Inferior parietal cortex (tissue), 1 donor: Measurements from ENCODE around the gene NKD1.

ENCODE experiments used
- DNase-seq: peaks from one replicate; pipeline ENCODE4 v3.0.0-alpha.2; 2016; ENCODE audit errors: extremely low spot score

Gene NKD1

DNA sequence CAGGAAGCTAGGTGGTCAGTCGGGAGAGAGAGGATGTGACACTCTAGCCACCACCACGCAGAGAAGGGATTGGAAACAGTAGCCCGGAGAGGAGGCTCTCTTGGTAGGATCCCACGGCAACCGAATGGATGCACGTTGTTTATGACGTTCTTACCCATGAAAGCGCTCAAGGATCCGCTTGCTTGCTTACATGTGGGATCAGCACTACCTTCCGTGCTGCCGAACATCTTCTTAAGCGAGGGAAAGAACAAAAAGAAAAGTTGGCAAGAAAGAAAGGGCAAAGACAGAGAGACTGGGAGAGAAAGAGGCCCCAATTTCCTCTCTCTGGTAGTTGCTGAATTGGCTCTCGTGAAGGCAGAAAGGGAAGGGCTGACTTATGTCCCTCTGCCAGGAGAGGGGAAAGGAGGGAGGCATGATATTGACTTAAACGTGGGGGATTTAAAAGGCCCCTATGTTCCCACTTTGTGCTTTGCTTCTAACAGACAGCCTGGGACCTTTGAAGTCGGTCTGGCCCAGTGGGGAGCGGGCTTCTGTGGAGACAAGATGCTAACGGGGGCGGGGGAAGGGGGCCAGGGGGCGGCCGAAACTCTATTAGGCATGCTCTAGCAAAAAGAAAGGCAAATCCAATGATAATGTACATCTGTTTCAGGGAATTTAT lies 97.5 kb downstream of the NKD1 start:
- no peak for DNase-seq

DNA sequence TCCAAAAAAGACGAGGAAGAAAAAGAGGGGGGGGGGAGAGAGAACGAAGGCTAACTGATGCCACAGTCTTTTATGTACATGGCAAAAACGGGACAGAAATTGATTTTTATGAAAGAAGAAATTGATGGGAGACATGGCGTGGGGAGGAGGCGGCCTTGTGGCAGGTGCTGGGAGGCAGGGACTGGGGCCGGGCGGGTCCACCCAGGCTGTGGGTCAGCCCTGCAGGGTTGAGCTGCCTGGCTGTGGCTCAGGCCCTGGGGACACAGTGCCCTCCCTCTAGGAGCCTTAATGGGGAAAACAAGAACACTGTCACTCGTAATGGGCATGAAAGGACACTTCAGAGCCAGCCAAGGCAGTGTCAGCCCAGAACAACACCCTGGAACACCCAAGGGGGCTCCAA lies 98.1 kb downstream of the NKD1 start:
- no peak for DNase-seq

DNA sequence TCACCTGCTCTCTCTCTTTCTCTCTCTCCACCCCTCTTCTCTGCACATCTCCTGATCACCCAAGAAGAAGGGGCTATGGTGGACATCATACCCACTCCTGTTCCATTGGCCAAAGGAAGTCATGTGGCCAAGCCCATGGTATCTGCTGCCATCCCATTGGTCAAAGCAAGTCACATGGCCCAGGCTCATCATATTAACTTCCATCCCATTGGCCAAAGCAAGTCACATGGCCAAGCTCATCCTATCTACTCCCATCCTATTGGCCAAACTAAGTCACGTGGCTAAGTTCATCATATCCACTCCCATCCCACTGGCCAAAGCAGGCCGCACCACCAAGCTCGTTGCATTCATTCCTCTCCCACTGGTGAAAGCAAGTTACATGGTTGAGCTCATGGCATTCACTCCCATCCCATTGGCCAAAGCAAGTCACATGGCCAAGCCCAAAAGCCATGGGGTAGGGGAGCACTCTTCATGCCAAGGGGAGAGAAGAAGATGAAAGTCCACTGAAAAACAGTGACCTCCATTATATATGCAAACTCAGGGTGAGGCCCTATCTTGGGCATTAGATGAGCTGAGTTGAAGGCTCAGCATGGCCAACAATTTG lies 103.7 kb downstream of the NKD1 start:
- no peak for DNase-seq

DNA sequence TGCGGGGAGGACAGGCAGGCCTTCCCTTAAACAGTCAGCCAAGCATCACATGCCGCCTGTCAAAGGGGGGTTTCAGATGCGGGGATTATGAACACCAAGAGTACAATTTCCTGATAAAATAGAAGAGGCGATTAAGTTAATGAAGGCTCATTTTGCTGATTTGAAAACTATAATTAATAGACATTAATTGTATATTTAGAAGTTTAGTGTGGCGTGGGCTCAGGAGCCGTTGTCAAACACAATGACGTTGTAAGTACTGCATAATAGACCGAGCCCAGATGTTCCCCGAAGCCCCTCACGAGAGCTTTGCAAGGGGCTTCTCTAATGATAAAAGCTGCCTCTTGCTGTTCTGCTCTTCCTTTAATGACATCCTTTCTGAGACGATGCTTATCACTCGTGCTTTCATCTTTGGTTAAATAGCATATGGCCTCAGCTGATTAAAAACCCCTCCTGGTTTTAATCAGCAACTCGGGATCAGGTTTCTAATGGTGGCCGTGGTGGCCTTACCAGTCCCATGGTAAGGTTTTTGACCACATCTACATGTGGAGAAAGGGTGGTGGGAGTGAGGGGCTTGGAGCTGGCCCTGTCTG lies 104.7 kb downstream of the NKD1 start:
- no peak for DNase-seq

DNA sequence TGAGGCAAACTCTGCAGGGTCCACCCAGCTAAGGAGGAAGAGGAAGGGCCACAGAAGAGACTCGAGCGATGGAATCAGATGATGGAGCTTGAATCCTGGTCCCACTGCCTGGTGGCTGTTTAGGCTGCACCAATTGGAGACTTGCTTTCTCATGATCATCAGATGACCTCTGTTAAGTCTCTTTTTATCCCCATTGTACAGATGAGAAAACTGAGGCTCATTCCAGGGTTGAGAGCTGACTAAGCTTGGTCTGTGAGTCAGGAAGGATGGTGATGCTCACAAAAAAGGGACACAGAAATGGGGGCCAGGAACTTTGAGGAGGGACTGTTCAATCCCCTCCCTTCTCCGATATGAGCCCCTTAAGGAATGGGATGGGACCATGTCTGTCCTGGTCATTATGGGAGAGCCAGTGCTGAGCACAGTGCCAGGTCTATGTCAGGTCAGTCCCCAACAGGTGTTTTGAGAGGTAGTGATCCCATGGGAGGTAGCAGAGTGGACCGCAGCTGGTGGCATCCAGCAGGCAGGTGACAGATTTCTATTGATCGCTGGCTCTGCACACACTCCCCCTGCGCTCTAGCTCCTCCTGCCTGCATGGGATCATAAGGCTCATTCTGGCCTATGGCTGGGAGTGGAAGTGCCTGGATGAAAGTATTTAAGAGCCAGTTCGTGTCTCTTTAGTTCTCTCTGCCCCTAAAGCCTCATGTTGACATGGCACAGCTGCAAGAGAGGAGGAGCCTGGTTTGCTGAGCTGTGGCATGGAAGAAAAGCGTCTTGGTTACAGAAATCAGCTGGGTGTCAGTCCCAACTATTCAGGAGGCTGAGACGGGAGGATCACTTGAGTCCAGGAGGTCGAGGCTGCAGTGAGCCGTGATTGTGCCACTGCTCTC lies 105.7 kb downstream of the NKD1 start:
- no peak for DNase-seq

DNA sequence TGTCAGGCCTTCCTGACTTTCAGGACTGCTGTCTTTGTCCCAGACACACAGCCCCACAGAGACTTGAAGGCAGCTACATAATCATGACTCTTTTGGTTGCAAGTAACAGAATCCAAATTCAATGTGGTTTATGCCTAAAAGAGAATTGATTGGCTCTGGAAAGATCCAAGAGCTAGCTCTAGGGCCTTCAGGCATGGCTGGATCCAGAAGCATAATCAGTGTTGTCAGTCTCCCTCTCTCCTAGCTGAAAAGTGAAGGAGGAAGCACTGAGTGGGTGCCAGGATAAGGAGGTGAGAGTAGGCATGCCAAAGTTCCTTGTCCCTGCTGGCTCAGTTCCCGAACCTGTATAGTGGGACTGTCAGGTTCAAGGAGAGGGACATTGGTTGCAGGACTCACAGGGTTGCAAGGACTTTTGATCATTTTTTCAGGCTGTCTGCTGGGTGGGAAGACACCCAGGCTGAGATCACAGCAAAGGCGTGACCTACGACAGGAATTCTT lies 107.4 kb downstream of the NKD1 start:
- DNase-seq: no peak

DNA sequence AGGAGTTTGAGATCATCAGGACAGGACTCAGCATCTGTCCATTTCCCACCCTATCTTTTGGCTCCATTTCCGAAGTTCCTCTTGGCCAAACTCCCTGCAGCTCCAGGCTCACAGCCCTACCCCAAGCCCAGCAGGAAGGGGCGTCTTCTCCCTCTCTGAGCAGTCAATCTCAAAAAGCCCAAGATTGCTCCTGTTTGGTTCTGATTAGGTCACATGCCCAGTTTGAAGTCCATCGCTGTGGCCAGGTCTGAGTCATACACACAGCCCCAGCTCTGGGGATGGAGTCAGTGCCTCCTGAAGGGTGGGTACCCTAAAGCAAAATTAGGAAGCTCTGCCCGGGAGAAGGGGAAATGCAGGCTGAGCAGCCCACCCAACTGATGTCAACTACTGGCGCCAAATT lies 109.0 kb downstream of the NKD1 start:
- no peak for DNase-seq

DNA sequence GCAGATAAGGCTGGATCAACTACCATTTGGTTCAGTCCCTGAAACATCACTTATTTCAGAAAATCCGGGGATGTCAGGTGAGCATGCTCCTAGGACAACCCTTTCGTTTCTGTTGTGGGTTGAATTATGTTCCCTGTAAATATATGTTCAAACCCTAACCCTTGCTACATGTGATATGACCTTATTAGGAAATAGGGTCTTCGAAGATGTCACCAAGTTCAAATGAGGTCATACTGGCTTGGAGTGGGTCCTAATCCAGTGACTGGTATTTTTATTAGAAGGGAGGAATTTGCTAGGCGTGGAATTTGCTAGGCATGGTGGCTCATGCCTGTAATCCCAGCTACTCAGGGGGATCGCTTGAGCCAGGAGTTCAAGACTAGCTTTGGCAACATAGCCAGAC lies 111.6 kb downstream of the NKD1 start:
- DNase-seq: no peak

DNA sequence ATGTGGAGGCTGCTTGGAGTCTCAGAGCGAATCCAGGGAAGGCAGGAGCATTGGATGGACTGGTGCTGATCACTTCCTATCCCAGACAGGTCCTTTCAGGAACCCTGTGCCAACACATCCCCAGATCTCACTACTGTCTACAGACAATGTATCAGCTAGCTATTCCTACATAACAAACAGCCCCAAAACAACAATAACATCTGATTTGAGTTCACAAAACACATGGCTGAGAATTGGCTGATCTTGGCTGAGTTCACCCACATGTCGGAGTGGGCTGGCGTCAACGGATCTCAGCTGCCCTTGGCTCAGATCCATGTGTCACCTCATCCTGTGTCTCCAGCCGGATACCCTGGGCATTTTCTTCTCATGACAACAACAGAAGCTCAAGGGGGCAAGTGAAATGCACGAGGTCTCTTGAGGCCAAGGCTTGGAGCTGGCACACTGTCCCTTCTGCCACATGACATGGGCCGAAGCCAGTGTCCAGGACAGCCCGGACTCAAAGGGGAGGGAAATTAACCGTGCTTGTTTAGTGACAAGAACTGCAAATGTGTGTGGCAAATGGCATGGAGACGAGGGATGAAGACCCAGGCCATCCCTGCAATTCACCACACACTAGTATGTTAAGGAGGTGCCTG lies 114.2 kb downstream of the NKD1 start:
- DNase-seq: no peak

DNA sequence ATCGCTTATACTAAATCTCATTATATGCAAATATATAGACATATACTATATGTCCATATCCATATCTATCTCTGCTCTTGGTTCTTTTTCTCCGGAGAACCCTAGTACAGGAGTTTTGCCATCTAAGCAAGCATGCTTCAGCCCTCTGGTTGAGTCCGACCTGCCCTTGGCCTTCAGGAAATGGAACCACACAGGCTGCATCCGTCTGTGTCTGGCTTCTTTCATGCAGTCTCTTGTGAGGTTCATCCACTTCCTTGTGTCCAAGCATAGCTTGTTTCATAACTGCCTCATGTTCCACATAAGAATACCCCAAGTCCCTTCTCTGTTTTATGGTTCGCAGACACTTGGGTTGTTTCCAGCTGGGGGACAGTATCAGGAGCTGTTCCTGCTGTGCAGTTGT lies 116.1 kb downstream of the NKD1 start:
- no peak for DNase-seq

DNA sequence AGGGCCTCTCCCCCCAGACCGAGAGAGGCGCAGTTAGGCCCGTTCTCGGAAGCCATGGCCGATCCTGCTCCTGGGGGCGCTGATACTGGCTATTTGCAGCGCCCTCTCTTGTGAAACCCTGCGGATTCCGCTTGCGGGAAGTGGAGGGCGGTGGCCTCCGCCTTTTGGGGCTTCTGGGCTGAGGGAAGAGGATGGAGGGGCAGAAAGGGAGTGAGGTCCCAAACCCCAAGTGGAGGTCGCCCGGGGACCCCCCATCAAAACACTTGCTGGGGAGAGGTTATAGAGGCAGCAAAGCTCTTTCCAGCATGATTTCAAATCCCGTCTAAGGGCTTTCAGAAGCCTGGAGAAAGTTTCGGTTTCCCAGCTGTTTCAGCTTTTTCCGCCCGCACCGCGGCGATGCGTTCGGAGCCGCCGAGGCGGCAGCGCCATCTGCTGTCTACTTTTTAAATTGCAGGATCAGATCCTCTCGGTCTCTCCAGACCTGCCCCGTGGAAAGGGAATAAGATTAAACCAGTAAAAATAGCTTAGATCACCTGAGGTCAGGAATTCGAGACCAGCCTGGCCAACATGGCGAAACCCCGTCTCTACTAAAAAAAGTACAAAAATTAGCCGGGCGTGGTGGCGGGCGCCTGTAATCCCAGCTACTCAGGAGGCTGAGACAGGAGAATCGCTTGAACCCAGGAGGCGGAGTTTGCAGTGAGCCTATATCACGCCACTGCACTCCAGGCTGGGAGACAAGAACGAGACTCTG lies 117.1 kb downstream of the NKD1 start:
- DNase-seq: peak; percentile 88

DNA sequence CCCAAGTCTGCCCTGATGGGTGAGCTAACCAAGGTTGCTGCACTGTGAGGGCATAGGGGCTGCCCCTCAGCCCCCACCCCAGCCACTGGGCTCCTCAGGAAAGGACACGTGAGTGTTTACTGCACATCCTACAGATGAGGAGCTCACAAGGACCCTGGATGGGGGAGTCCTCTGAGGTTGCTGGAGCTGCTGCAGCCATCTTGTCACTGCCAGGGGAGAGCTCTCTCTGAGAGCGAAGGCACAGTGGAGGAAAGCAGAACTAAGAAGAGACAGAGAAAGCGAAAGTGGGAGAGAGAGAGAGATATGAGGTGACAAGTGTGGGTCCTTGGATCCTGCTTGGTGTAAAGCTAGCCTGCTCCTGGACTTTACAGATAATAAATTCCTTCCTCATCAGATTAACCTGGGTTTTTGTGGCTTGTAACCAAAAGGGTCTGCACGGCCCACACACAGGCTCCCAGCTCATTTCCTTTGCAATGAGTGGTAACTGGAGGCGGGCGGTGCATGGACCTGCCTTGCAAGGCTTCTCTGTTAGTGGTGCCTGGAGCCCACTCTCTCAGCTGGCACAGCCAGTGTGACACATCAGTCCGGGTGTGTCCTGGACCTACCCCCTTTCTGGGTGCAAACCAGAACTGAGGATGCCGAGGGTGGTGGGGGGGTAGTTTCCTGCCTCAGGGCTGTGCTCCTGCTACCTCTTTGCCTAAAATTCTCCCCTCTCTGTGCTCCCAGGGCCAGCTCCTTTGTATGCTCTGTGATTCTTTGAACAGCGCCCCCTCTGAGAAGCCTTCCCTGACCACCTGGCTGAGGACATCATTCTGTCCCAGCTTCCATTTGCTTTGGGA lies 118.7 kb downstream of the NKD1 start:
- no peak for DNase-seq

DNA sequence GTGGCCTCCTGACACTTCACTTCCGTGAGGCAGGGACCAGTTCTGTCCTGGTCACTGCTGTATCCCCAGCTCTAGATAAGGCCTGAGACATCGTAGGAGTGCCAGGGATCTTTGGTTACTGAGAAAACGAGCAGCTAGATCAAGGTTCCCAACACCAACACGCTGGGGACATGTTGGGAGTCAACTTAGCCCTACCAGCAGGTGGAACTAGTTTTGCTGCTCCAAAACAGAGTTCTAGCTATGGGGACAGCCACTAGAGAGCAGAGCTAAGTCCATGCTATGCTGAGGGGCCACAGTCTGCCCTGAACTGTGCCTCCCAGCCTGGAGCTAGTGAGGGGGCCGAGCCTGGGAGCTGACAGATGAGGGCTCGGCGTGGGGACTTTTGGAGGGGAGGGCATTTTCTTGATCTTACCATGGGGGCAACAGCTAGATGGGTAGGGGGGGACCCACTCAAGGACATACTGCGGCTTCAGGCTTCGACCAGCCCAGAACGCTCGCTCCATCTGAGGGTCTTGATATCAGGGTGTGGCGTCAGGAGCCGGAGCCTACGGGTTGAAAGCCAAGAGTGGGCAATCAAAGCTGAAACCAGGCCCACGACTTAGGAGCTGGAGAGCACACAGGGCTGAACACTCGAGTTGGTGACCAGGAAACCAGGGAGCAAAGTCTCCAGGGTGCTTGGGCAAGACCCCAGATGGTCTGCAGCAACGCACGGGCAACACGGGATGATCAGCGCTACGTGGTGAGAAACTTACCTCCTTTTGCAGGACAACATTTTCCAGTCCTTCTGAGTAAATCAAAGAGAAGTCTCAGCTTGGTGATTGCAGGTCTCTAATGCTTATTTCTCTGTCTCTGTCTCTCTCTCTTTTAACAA lies 119.5 kb downstream of the NKD1 start:
- no peak for DNase-seq

DNA sequence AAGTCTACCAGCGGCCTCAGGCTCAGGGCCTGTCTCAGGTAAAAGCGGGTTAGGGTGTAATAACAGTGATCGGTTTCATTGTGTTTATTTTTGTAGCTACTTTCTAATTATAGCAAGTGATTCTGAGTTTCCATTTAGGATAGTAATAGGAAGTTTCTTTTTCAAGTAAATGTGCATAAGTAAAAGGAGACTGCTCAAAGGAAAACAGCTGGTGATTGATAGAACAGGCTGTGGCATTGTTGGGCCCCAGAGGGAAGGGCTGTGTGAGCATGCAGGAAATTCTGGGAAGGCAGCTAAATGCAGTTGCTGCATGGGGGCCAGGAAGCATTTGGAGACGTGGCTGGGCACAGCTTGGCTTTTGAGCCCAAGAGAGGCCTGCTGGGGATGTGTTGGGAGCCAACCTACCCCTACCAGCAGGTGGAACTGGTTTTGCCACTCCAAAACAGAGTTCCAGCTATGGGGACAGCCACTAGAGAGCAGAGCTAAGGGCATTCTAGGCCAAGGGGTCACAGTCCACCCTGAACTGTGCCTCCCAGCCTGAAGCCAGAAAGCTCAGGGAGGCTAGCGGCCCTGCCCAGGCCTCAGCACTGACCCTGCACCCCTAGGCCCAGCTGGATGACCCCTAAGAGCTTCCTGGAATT lies 120.3 kb downstream of the NKD1 start:
- no peak for DNase-seq

DNA sequence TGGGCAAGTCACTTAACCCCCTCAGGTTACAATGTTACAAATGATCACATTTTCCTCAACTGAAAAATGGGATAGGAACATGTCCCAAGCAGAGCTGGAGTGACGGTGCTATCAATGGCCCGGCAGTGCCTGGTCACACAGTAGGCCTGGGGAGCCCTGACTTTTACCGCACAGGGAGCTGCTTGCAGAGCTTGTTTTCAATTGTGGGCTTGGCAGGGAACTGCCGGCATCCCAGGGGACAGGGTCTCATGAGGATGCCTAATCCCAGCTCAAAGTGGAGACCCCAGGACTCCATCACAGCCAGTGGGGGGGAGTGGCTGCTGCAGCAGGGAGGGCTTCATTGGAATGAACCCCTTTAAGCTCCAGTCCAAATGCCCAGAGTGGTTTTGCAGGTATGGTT lies 121.5 kb downstream of the NKD1 start:
- DNase-seq: no peak

DNA sequence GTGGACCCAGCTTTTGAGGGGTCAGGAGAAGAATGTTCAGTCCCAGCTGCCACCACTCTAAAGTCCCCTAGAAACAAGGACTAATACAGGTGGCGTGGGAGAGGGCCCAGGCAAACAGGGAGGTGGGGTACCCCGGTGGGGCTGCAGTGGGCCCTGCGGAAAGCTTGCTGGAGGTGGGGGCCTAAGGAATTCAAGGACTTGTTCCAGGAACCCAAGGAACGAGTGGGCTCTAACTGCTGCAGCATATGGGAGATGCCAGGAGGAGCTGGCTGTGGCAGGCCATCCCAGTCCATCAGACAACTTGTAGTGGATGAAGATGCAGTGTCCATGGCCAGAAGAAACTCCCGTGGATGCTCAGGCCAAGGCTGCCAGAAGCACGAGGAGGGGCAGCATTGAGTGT lies 122.3 kb downstream of the NKD1 start:
- DNase-seq: no peak

DNA sequence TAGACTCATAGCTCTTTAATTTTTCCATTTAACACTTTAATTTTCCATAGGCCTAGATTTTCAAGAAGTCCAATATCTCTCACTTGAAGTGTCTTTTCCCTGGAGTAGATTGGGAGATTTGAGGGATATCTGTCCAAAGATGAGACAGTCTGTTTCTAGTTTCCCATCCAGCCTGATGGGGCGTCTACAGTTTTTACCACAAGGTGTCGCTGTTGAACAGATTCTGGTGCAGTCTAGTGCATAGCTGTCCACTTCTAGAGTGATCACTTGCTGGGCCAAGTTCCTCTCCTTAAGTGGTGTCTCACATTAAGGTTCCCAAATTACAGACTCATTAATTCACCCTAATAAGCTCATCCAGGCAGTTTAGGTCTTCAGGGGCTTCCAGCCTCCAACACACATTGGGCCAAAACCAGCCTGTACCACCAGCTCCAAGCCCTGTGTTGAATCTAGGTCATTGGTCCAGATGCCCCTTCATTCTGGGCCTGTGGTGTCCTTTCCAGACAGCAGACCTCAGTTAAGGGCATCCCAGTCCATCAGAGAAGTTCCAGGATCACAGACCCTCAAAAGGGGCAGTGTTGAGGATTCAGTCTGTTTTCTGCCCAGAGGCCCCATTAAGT lies 123.6 kb downstream of the NKD1 start:
- DNase-seq: no peak
